K562 (cell line): ENCODE data around the gene ACTG2. TPM values are rescaled to one million over a fixed set of nuclear protein-coding genes. Genes with fewer than 3 reads are reported as not detected.
A peak's percentile ranks its signal among the peaks of the same experiment; 100 is the strongest.

ENCODE experiments used
- ARID2 ChIP-seq: fragments of 450-650 bp; IDR thresholded peaks from 2 replicates; pipeline ENCODE4 v1.6.1; 2017; ENCODE audit warnings: antibody characterized with exemption, mild to moderate bottlenecking
- CREB3 ChIP-seq: fragments of 450-650 bp; conservative IDR thresholded peaks from 2 replicates; pipeline ENCODE4 v1.6.1; 2016; ENCODE audit warnings: missing genetic modification characterization, low read depth, mild to moderate bottlenecking, missing compliant biosample characterization, moderate library complexity
- EGR1 ChIP-seq: fragments of 450-650 bp; conservative IDR thresholded peaks from 2 replicates; pipeline ENCODE4 v1.6.1; 2017; ENCODE audit warnings: mild to moderate bottlenecking
- GABPA ChIP-seq: fragments of 200-800 bp; sonication (Bioruptor generic); conservative IDR thresholded peaks from 2 replicates; pipeline ENCODE4 v1.6.1; 2016; ENCODE audit warnings: low read depth, missing genetic modification characterization, missing compliant biosample characterization
- HDGF ChIP-seq: fragments of 450-650 bp; IDR thresholded peaks from 2 replicates; pipeline ENCODE4 v1.6.1; 2016
- PCBP2 ChIP-seq: fragments of 200-400 bp; formaldehyde crosslinking; IDR thresholded peaks from 2 replicates; pipeline ENCODE4 v1.6.1; 2018; ENCODE audit warnings: low read length, low read depth, mild to moderate bottlenecking, moderate library complexity; ENCODE audit not compliant: poor library complexity, severe bottlenecking
- POLR3A ChIP-seq: IDR thresholded peaks from 2 replicates; pipeline ENCODE4 v1.6.1; 2011; ENCODE audit warnings: borderline replicate concordance, mild to moderate bottlenecking, moderate library complexity; ENCODE audit not compliant: insufficient read length, insufficient read depth; ENCODE audit errors: extremely low read depth
- RBM15 ChIP-seq: fragments of 200-400 bp; formaldehyde crosslinking; IDR thresholded peaks from 2 replicates; pipeline ENCODE4 v1.6.1; 2018; ENCODE audit warnings: mild to moderate bottlenecking, low read length, moderate library complexity; ENCODE audit not compliant: insufficient read depth
- RUNX1 ChIP-seq: sonication (generic); IDR thresholded peaks from 2 replicates; pipeline ENCODE4 v1.6.1; 2016; ENCODE audit warnings: antibody characterized with exemption, low read depth
- SMAD3 ChIP-seq: fragments of 450-650 bp; formaldehyde crosslinking; conservative IDR thresholded peaks from 2 replicates; pipeline ENCODE4 v1.4.0; 2020; ENCODE audit warnings: mild to moderate bottlenecking
- SMAD4 ChIP-seq: fragments of 250-450 bp; sonication (Bioruptor Pico); conservative IDR thresholded peaks from 2 replicates; pipeline ENCODE4 v1.8.0; 2021; ENCODE audit warnings: inconsistent platforms, mild to moderate bottlenecking, moderate library complexity
- STAG1 ChIP-seq: sonication (generic); formaldehyde crosslinking; IDR thresholded peaks from 2 replicates; pipeline ENCODE4 v1.5.0; 2020; ENCODE audit warnings: missing genetic modification reagents, borderline replicate concordance
- TCF3 ChIP-seq: sonication (generic); formaldehyde crosslinking; IDR thresholded peaks from 2 replicates; pipeline ENCODE4 v1.4.0; 2020; ENCODE audit warnings: mild to moderate bottlenecking, missing genetic modification reagents
- TGIF2 ChIP-seq: sonication (generic); formaldehyde crosslinking; IDR thresholded peaks from 2 replicates; pipeline ENCODE4 v1.8.1; 2022; ENCODE audit warnings: mild to moderate bottlenecking, missing genetic modification reagents, moderate library complexity
- XRCC3 ChIP-seq: fragments of 450-650 bp; IDR thresholded peaks from 2 replicates; pipeline ENCODE4 v1.6.1; 2017; ENCODE audit warnings: mild to moderate bottlenecking, moderate library complexity
- ZC3H4 ChIP-seq: sonication (generic); formaldehyde crosslinking; IDR thresholded peaks from 2 replicates; pipeline ENCODE4 v1.9.0; 2021; ENCODE audit warnings: missing genetic modification reagents, borderline replicate concordance
- ZNF511 ChIP-seq: sonication (generic); formaldehyde crosslinking; IDR thresholded peaks from 2 replicates; pipeline ENCODE4 v1.8.0; 2022; ENCODE audit warnings: mild to moderate bottlenecking, missing genetic modification reagents
- ZNF699 ChIP-seq: fragments of 250-450 bp; sonication (Bioruptor Pico); IDR thresholded peaks from 2 replicates; pipeline ENCODE4 v1.8.0; 2021; ENCODE audit warnings: mild to moderate bottlenecking, moderate library complexity; ENCODE audit not compliant: insufficient replicate concordance
- polyA plus RNA-seq, 8 experiments: library from polyadenylated mRNA; depleted of rRNA in 4 of 8; stranded (reverse) in 5 of 8; unstranded in 3 of 8; fragments of >200 nt; fragmentation: Nextera tagmentation in 2 of 8; fragmentation: Illumina TruSeq in 1 of 8; extraction: Ambion mirVana in 2 of 8; extraction: Trizol in 1 of 8; gene quantifications; 2 replicates each; pipeline versions ENCODE4 v1.2.1 to v1.2.3, GENCODE V29; 2011 to 2014; ENCODE audit warnings: inconsistent platforms in 1 of 8, missing spikeins in 1 of 8
- total RNA-seq, 7 experiments: library from RNA; depleted of rRNA in 6 of 7; stranded (reverse); fragments of >200 nt in 6 of 7; fragmentation: Illumina TruSeq in 2 of 7; extraction: Trizol in 2 of 7; gene quantifications; 2 replicates each; pipeline versions ENCODE4 v1.2.1 to v1.2.3, GENCODE V29; 2011 to 2021; ENCODE audit warnings: low replicate concordance in 1 of 7
- TF ChIP-seq, protein P1 (sequence below): fragments of 450-650 bp; IDR thresholded peaks from 2 replicates; pipeline ENCODE4 v1.6.1; 2017; ENCODE audit warnings: antibody characterized with exemption
- TF ChIP-seq, protein P2 (sequence below): fragments of 450-650 bp; IDR thresholded peaks from 2 replicates; pipeline ENCODE4 v1.6.1; 2017; ENCODE audit warnings: mild to moderate bottlenecking, moderate library complexity

ACTG2 gene
- total and polyA plus RNA-seq, 9 of the 15 experiments (the other 6 are each of a cell fraction or from before 2014, with no cell fraction given), result 0.06 to 0.60 TPM; not detected in 7

GRCh38 chr2:73926493-73927327 is 33.9 kb downstream of the ACTG2 start, which contains the start of gene DGUOK (continued):
- TF ChIP-seq, protein P1, sequence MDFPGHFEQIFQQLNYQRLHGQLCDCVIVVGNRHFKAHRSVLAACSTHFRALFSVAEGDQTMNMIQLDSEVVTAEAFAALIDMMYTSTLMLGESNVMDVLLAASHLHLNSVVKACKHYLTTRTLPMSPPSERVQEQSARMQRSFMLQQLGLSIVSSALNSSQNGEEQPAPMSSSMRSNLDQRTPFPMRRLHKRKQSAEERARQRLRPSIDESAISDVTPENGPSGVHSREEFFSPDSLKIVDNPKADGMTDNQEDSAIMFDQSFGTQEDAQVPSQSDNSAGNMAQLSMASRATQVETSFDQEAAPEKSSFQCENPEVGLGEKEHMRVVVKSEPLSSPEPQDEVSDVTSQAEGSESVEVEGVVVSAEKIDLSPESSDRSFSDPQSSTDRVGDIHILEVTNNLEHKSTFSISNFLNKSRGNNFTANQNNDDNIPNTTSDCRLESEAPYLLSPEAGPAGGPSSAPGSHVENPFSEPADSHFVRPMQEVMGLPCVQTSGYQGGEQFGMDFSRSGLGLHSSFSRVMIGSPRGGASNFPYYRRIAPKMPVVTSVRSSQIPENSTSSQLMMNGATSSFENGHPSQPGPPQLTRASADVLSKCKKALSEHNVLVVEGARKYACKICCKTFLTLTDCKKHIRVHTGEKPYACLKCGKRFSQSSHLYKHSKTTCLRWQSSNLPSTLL, result no peak
- TF ChIP-seq GABPA (tag) (peak; percentile 96), XRCC3 (no peak), ZNF699 (CRISPR knock-in tag) (no peak), TGIF2 (CRISPR knock-in tag) (no peak), HDGF (no peak), ZNF511 (CRISPR knock-in tag) (peak; percentile 90), SMAD3 (CRISPR knock-in tag) (0 out of 2 replicates have a peak, but pooled peaks have one; percentile 24), SMAD4 (CRISPR knock-in tag) (peak; percentile 57; the same call in 1 of the 2 replicates), TCF3 (CRISPR knock-in tag) (no peak), STAG1 (CRISPR knock-in tag) (no peak), ARID2 (no peak), RBM15 (no peak), EGR1 (peak; percentile 81), CREB3 (0 out of 2 replicates have a peak, but pooled peaks have one; percentile 22), ZC3H4 (CRISPR knock-in tag) (no peak), PCBP2 (no peak), POLR3A (no peak), RUNX1 (0 out of 2 replicates have a peak, but pooled peaks have one; percentile 55)
- TF ChIP-seq, protein P2, sequence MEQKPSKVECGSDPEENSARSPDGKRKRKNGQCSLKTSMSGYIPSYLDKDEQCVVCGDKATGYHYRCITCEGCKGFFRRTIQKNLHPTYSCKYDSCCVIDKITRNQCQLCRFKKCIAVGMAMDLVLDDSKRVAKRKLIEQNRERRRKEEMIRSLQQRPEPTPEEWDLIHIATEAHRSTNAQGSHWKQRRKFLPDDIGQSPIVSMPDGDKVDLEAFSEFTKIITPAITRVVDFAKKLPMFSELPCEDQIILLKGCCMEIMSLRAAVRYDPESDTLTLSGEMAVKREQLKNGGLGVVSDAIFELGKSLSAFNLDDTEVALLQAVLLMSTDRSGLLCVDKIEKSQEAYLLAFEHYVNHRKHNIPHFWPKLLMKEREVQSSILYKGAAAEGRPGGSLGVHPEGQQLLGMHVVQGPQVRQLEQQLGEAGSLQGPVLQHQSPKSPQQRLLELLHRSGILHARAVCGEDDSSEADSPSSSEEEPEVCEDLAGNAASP, result no peak
